Endometrium (tissue), 2 donors: ENCODE measurements around the gene UBAP2.
A peak's percentile ranks its signal among the peaks of the same experiment; 100 is the strongest.

Experiments
- FAIRE-seq: peaks from 2 replicates; lab custom pipeline; 2012; peaks lifted over from hg19 to GRCh38; lab: Jason Lieb, UNC
- donor health status: control.
- donor health status: control.

UBAP2 gene, protein sequence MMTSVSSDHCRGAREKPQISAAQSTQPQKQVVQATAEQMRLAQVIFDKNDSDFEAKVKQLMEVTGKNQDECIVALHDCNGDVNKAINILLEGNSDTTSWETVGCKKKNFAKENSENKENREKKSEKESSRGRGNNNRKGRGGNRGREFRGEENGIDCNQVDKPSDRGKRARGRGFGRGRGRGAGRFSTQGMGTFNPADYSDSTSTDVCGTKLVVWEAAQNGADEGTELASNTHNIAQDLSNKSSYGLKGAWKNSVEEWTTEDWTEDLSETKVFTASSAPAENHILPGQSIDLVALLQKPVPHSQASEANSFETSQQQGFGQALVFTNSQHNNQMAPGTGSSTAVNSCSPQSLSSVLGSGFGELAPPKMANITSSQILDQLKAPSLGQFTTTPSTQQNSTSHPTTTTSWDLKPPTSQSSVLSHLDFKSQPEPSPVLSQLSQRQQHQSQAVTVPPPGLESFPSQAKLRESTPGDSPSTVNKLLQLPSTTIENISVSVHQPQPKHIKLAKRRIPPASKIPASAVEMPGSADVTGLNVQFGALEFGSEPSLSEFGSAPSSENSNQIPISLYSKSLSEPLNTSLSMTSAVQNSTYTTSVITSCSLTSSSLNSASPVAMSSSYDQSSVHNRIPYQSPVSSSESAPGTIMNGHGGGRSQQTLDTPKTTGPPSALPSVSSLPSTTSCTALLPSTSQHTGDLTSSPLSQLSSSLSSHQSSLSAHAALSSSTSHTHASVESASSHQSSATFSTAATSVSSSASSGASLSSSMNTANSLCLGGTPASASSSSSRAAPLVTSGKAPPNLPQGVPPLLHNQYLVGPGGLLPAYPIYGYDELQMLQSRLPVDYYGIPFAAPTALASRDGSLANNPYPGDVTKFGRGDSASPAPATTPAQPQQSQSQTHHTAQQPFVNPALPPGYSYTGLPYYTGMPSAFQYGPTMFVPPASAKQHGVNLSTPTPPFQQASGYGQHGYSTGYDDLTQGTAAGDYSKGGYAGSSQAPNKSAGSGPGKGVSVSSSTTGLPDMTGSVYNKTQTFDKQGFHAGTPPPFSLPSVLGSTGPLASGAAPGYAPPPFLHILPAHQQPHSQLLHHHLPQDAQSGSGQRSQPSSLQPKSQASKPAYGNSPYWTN

DNA sequence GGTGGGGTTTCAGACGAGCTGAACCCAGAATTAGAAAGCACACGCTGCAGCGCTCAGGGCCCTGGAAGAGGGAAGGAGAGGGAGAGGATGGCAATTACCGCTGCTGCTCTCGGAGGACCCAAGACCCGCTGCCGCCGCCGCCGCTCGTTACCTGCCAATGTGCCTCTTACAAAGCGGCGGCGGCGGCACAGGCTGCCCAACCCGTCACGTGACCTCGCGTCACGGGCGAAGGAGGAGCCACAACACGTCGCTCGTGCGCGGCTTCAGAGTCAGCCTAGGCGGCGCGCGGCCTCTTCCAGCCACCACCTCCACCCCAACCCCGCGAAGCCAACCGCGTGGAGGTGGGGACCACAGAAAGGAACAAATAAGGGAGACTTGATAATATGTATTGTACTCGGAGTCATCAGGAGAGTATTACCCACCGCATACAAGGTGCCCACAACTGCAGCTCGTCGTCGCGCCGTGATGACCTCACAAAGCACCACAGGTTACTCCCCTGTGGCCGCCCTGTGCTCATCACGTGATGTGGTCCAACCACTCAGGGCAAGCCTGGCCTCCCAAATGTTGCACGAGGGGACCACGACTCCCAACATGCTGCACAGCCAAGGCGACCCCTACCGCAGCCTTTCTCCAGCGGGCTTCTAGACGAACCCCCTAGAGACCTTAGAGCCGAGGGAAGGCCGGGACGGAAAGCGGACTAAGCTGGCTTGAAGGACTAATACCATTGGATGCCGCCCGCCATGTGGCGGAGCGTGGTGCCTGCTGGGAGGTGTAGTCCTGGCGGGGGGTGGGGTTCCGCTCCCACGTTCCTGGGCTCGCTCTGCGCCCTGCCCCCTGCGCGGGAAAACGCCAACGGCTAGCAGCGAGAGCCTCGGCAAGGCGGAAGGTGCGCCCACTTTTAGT is at the start of gene UBAP2:
Gene UBAP2, minus strand, starts transcription at position 161 of the 903 bp plus-strand sequence. CDS start 31,739 bp downstream, outside the sequence.
- FAIRE-seq = no peak

DNA sequence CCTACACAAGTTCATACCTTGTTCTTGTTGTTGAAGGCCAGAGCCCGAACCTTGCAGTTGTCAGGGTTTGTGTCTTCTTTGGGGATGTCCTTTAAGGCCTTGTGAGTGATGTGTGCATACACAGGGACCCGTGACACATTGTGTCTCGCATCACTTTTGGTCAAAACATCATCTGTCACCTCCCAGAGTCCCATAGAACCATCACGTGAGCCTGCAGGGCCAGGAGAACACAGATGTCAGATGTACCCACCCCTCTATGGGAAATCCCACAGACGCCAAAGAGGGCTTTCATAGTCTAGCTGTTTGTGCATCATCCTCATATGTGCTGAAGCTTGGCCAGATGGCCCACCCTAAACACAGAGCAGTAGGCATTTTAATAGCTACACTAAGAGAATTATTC is 49.6 kb upstream of the UBAP2 start:
- no peak for FAIRE-seq

DNA sequence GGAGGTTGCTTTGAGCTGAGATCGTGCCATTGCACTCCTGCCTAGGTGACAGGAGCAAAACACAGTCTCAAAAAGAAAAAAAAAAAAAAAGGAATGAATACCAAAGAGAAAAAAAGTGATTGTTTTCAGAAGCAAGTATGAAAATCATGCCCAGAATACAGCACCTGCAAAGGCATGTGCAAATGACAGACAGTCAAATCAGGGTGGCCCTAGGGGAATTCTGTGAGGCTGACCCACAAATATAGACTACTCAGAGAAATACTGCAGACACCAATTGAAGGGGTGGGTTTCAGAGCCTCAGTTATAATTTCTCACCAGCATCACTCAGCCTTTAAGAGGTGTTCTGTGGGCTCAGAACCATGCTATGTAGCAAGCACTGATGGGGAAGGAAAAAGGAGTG is 49.2 kb upstream of the UBAP2 start:
- FAIRE-seq = no peak

DNA sequence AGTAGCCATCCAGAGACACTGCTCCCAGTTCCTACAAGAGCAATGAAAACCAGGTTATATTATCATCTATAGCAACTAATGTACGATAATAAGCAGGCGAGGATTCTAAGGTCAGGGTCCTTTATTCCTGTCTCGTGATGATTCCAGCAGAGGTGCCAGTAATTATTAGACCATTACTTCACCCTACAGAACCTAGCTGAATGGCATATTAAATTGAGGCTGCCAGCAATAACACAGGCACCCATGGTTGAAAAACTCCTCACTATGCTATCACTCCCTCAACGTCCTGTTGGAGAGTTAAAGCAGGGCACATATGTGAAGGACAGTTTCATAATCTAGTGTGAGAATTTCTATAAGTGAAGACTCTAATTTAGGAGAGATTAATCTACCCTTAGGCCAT is 48.1 kb upstream of the UBAP2 start:
- FAIRE-seq = no peak

- FAIRE-seq = no peak
Measured at GRCh38 chr9:34093578-34093977, 44.9 kb upstream of the UBAP2 start.

GRCh38 chr9:34089311-34089710 is 40.6 kb upstream of the UBAP2 start:
- FAIRE-seq = no peak

DNA sequence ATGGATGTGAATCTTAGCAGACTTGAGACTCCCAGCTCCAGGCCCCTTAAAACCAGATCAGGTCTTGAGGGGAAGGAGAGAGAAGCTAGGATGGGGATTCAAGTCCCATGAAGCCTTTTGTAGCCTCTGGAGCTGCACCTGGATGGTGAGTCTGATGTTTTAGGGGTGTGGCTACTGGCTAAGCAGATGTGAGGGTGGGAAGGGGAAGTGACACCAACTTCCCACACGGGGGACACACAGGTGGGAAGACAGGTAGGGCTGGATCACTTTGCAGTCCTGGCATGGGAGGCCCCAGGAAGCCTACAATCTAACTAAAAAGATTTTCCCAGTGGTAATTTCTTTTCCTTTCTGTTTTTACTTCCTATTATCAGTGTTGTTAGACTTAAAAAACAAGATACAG is 38.7 kb upstream of the UBAP2 start:
- FAIRE-seq = no peak

DNA sequence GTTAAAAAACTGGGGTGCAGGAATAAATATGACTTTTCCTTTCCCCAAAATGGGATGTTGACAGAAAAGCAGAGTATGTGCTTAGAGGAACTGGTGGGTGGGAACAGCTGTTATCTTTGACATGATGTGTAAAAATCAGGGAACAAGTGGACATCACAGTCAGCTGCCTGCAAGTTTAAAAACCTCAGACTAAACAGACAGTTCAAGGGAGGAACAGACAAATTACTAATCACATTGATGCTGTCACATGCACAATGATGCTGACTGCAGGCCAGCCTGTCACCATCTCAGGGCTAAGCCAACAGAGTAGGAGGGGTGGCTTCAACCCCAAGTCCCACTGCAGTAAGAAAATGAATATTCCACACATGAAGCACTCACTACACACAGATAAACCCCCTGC is 38.2 kb upstream of the UBAP2 start:
- FAIRE-seq = no peak

DNA sequence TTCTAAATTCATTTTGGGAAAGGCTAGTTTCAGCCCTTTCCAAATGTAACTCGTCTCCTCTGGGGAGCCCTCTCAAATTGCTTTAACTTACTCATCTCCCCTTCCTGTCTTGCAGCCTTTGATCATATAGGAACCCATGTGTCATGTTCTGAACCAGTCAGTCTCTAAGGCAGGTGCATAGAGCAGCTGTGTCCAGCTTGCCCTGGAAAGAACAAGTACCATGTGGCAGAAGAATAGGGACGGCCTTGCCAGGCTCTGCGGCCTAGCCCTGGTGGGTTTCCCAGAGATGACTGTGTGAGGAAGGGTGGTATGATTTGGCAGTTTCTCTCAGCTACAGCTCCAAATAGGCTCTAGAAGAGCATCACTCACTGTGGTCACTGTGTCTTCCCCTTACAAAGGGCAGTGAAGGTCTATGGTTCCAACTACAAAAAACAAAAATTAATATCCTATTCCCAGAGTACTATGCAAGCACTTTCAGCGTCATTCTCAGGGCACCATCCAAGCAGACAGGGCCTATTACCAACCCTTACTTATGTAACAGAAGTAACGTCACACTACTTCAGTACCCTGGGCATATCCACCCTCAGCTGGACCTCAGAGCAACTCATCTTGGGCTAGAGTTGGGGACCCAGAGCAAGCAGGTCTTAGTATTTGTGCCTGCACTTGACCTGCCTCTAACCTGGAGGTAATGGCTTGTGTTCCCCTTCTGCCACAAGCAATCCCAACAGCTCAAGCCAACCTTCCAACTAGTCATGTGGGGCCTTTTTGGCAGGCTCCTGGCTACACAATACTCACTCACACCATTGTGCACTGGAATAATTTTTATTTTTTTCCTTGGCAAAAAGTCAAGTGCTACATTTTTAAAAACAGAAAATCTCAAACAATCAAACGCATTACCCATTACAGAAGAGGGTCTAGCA is 37.2 kb upstream of the UBAP2 start:
- no peak for FAIRE-seq

DNA sequence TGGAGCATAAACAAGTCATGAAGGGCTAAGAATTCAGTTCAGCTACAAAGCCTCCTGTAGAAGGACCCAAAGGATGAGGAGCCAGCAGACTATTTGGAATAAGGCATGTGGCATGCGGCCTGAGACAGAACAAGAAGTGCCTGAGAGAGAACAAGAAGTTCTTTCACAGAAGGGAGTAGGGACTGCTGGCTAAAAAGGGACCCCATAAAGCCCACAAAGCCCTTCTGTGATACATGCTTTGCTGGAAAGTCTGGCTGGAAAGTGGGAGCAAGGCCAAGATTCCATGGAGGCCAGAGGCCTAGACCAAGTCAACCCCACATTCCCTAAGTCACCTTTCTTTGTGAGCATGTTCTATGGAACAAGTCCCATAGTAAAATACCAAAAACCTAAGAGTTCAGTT is 35.9 kb upstream of the UBAP2 start:
- FAIRE-seq = no peak

- no peak for FAIRE-seq
Measured at GRCh38 chr9:34079181-34079580, 30.5 kb upstream of the UBAP2 start.

GRCh38 chr9:34072868-34073590 is 24.3 kb upstream of the UBAP2 start:
- no peak for FAIRE-seq

DNA sequence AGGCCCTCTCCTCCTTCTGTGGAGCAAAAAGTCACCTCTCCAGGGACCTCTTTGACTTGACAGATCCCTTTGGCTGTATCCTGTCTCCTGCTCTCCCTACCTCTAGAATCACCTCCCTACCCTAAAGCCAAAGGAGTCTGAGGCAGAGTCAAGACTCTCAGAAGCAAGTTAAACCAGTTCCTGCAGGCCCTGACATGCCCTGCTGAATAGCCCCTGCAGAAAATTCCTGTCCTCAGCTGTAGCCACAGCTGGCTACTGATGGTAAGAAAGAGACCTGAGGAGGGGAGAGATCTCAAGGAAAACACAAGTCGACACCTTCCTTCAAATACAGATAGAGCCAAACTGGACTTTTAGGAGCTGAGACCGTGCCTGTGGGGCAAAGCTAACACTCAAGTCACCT is 23.7 kb upstream of the UBAP2 start:
- FAIRE-seq = no peak

GRCh38 chr9:34070606-34071324 is 22.1 kb upstream of the UBAP2 start:
- peak; percentile 78 for FAIRE-seq

- no peak for FAIRE-seq
Measured at GRCh38 chr9:34069831-34070230, 21.1 kb upstream of the UBAP2 start.

DNA sequence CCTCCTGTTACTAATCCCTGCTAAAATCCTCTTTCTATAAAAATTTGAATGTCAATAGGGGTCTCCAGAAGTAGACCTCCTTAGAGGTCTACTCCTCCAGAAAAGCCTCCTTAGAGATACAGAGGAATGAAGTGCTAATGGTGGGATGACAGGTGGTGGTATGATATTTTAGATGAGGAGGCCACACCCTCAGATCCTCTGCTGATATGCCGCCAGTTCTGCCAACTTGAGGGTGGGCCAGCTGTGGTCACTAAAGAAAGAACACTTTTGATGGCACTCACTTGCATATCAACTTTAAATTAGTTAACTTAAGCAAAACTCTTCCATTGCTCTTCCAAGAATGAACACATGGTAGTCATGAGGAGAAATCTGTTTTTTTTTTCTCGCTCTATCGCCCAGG is 16.9 kb upstream of the UBAP2 start:
- no peak for FAIRE-seq

- no peak for FAIRE-seq
Measured at GRCh38 chr9:34059954-34060353, 11.3 kb upstream of the UBAP2 start.

DNA sequence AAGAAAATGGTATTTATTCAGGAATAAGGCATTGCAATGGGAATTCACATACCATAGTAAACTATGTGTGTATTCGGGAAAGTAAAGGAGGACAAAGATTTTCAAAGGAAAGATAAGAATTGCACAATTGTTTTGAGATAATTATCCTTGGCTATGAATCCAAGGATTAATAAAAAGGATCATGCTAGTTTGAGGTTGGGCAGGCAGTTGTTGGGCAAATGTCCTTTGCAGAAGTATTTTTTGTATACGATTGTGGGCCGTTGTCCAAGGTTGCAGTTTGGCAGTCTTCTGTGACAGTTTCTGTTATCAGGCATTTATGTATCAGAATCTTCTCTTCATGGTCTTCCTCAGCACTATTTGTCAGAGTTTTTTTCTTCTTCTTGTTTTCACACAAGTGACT is 10.6 kb upstream of the UBAP2 start:
- no peak for FAIRE-seq
